Sigmoid colon (tissue), 7 donors: ENCODE measurements around the gene CACNB2. TPM values are rescaled to one million over a fixed set of nuclear protein-coding genes. Genes with fewer than 3 reads are reported as not detected.

Source experiments
- DNase-seq: peaks from one replicate; pipeline ENCODE4 v3.0.0-alpha.2; 2019
- H3K27ac ChIP-seq, 4 donors: fragments of 200-600 bp; sonication (generic); one replicate each; pipeline ENCODE4 v1.5.1; 2016 to 2019; ENCODE audit warnings: mild to moderate bottlenecking in 1 of 4
- H3K27me3 ChIP-seq, 3 donors: fragments of 200-600 bp; sonication (generic); one replicate each; pipeline ENCODE4 v1.5.1; 2019; ENCODE audit warnings: mild to moderate bottlenecking in 1 of 3
- H3K36me3 ChIP-seq, 4 donors: fragments of 200-600 bp; sonication (generic); one replicate each; pipeline ENCODE4 v1.5.1; 2016 to 2019
- H3K4me1 ChIP-seq, 4 donors: fragments of 200-600 bp; sonication (generic); one replicate each; pipeline ENCODE4 v1.5.1; 2017 to 2019
- H3K4me3 ChIP-seq, 4 donors: fragments of 200-600 bp; sonication (generic); one replicate each; pipeline ENCODE4 v1.5.1; 2017 to 2019; ENCODE audit warnings: mild to moderate bottlenecking in 2 of 4, moderate library complexity in 1 of 4
- H3K9me3 ChIP-seq, 4 donors: fragments of 200-600 bp in 3 of 4; sonication (generic) in 3 of 4; one replicate each; pipeline versions ENCODE4 v1.5.1 to v1.6.1; 2013 to 2019
- EP300 ChIP-seq, 4 donors: sonication (generic); formaldehyde crosslinking; IDR thresholded peaks; one replicate each; pipeline ENCODE4 v1.6.1; 2017; ENCODE audit warnings: antibody characterized with exemption in 4 of 4
- POLR2A ChIP-seq, 2 donors: fragments of 450-650 bp; IDR thresholded peaks; one replicate each; pipeline ENCODE4 v1.6.1; 2016; ENCODE audit warnings: antibody characterized with exemption in 2 of 2, mild to moderate bottlenecking in 2 of 2, moderate library complexity in 2 of 2
- POLR2AphosphoS5 ChIP-seq, 4 donors: sonication (generic); formaldehyde crosslinking; IDR thresholded peaks; one replicate each; pipeline ENCODE4 v1.6.1; 2017; ENCODE audit warnings: antibody characterized with exemption in 4 of 4
- WGBS, 2 donors: extraction: QIAGEN DNeasy Blood & Tissue Kit; methylation state at CpG; one replicate each; pipeline ENCODE4 v1.1.7; 2013; 5-methylcytosine and 5-hydroxymethylcytosine counted together
- intact Hi-C: fragments of 100-400 bp; cut with DNase I; formaldehyde crosslinking; loops from one replicate; pipeline ENCODE4 v1.15.1; 2023
- polyA plus RNA-seq, 3 donors: library from polyadenylated mRNA; stranded (reverse); fragments of 200-250 nt; gene quantifications; one replicate each; pipeline ENCODE4 v1.2.3, GENCODE V29; 2013
- total RNA-seq, 4 donors: library from RNA; depleted of rRNA; stranded (reverse); fragments of >200 nt; gene quantifications; one replicate each; pipeline ENCODE4 v1.1.0, GENCODE V29; 2016
- TF ChIP-seq, protein P1 (sequence below), 4 experiments: fragments of 450-650 bp in 3 of 4; fragments of 200-600 bp in 1 of 4; IDR thresholded peaks; one replicate each; pipeline ENCODE4 v1.5.1; 2016 to 2019; ENCODE audit warnings: antibody characterized with exemption in 4 of 4, mild to moderate bottlenecking in 3 of 4, moderate library complexity in 2 of 4
- donor health status: healthy with polysubstance abuse.
- donor health status: Bipolar disorder and iron deficiency.
- donor health status: healthy.

The CACNB2 gene
- total and polyA plus RNA-seq, 7 donors = 1.2 to 85.3 (median 36.0) TPM

DNA sequence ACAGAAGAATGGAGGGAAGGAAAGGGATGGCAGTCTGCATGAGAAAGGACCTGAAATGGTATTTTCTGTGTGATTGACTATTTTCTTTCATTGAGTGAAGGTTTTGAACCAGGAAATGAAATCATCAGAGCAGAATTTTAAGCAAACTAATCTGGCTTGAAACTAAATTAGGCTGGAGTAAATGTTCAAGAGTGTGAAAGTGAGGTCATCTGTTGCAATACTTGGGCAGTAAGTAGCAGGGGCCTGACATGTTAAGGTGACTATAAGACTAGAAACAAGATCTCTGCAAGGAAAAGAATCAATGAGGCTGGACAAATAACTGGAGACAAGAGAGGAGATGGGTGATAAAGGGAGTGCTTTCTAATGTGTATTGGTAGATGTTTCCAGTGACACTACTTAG is 306.0 kb downstream of the CACNB2 start:
- TF ChIP-seq POLR2AphosphoS5 (IDR thresholded peaks at IDR 0.05) (no peak), EP300 (IDR thresholded peaks at IDR 0.05) (no peak), POLR2A (IDR thresholded peaks at IDR 0.05) (no peak)
- TF ChIP-seq, protein P1, sequence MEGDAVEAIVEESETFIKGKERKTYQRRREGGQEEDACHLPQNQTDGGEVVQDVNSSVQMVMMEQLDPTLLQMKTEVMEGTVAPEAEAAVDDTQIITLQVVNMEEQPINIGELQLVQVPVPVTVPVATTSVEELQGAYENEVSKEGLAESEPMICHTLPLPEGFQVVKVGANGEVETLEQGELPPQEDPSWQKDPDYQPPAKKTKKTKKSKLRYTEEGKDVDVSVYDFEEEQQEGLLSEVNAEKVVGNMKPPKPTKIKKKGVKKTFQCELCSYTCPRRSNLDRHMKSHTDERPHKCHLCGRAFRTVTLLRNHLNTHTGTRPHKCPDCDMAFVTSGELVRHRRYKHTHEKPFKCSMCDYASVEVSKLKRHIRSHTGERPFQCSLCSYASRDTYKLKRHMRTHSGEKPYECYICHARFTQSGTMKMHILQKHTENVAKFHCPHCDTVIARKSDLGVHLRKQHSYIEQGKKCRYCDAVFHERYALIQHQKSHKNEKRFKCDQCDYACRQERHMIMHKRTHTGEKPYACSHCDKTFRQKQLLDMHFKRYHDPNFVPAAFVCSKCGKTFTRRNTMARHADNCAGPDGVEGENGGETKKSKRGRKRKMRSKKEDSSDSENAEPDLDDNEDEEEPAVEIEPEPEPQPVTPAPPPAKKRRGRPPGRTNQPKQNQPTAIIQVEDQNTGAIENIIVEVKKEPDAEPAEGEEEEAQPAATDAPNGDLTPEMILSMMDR (IDR thresholded peaks at IDR 0.05) = no peak
- intact Hi-C loops = no loop called here
- Histone ChIP-seq H3K27me3 (no peaks in the 10 kb centered on the region), H3K4me1 (peaks cover 0 to 3% (median 0%) of the 10 kb centered on the region in 4 donors), H3K4me3 (no peak overlapping the region), H3K9me3 (no peaks in the 10 kb centered on the region), H3K36me3 (no peaks in the 10 kb centered on the region), H3K27ac (no peak overlapping the region)
- DNase-seq = no peak

- H3K36me3 ChIP-seq = no peaks in the 10 kb centered on the region
- 74 to 89% methylated on average over 7 of the region's 7 CpGs for WGBS, 2 donors
- H3K4me1 ChIP-seq = no peaks in the 10 kb centered on the region
- no peaks in the 10 kb centered on the region for H3K27me3 ChIP-seq
- DNase-seq = no peak
- no peak overlapping the region for H3K27ac ChIP-seq
- no peak overlapping the region for H3K4me3 ChIP-seq
- TF ChIP-seq POLR2A (IDR thresholded peaks at IDR 0.05) = no peak
- TF ChIP-seq POLR2AphosphoS5 (IDR thresholded peaks at IDR 0.05) = no peak
- TF ChIP-seq, protein P1 (IDR thresholded peaks at IDR 0.05) = no peak
- no peaks in the 10 kb centered on the region for H3K9me3 ChIP-seq
- intact Hi-C loops = no loop called here
These were observed 309.4 kb downstream of the CACNB2 start for GRCh38 chr10:18449611-18450026.

- H3K4me1 ChIP-seq = no peaks in the 10 kb centered on the region
- intact Hi-C loops = no loop called here
- H3K27me3 ChIP-seq = no peaks in the 10 kb centered on the region
- H3K36me3 ChIP-seq = no peaks in the 10 kb centered on the region
- H3K4me3 ChIP-seq = no peak overlapping the region
- no peaks in the 10 kb centered on the region for H3K9me3 ChIP-seq
- 85 to 89% methylated on average over 6 of the region's 6 CpGs for WGBS, 2 donors
- no peak overlapping the region for H3K27ac ChIP-seq
- DNase-seq = no peak
- no peak for TF ChIP-seq POLR2A (IDR thresholded peaks at IDR 0.05)
- TF ChIP-seq, protein P1 (IDR thresholded peaks at IDR 0.05) = no peak
- TF ChIP-seq POLR2AphosphoS5 (IDR thresholded peaks at IDR 0.05) = no peak
- no peak for TF ChIP-seq EP300 (IDR thresholded peaks at IDR 0.05)
These were observed 310.1 kb downstream of the CACNB2 start for GRCh38 chr10:18450298-18450697.

- H3K27me3 ChIP-seq = no peaks in the 10 kb centered on the region
- H3K36me3 ChIP-seq = no peaks in the 10 kb centered on the region
- TF ChIP-seq, protein P1 (IDR thresholded peaks at IDR 0.05) = no peak
- TF ChIP-seq POLR2A (IDR thresholded peaks at IDR 0.05) = no peak
- TF ChIP-seq POLR2AphosphoS5 (IDR thresholded peaks at IDR 0.05) = no peak
- no peak for TF ChIP-seq EP300 (IDR thresholded peaks at IDR 0.05)
- H3K4me1 ChIP-seq = no peaks in the 10 kb centered on the region
- no peak overlapping the region for H3K27ac ChIP-seq
- 75 to 79% methylated on average over 1 of the region's 1 CpG for WGBS, 2 donors
- DNase-seq = no peak
- intact Hi-C loops = no loop called here
- H3K4me3 ChIP-seq = no peak overlapping the region
- H3K9me3 ChIP-seq = no peaks in the 10 kb centered on the region
These were observed 315.1 kb downstream of the CACNB2 start for GRCh38 chr10:18455086-18455884.

DNA sequence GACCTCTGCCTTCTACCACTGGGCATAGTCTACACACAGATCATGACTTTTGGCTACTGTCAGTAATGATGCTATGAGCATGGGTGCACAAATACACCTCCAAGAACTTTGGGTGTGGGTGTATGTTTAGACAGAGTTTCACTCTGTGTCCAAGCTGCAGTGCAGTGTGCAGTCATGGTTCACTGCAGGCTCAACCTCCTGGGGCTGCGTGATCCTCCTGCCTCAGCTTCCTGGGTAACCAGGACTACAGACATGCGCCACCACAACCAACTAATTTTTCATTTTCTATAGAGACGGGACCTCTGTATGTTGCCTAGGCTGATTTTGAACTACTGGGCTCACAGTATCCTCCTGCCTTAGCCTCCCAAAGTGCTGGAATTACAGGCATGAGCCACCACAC is 316.8 kb downstream of the CACNB2 start:
- no peaks in the 10 kb centered on the region for H3K4me1 ChIP-seq
- intact Hi-C loops = no loop called here
- no peak for DNase-seq
- no peaks in the 10 kb centered on the region for H3K9me3 ChIP-seq
- H3K27ac ChIP-seq = no peak overlapping the region
- H3K36me3 ChIP-seq = no peaks in the 10 kb centered on the region
- TF ChIP-seq POLR2AphosphoS5 (IDR thresholded peaks at IDR 0.05) (no peak), EP300 (IDR thresholded peaks at IDR 0.05) (no peak), POLR2A (IDR thresholded peaks at IDR 0.05) (no peak)
- TF ChIP-seq, protein P1 (IDR thresholded peaks at IDR 0.05) = no peak
- WGBS, 2 donors = 84 to 96% methylated on average over 3 of the region's 3 CpGs
- no peak overlapping the region for H3K4me3 ChIP-seq
- no peaks in the 10 kb centered on the region for H3K27me3 ChIP-seq
